H9 (cell line): ENCODE measurements around the gene CPE. TPM values are rescaled to one million over a fixed set of nuclear protein-coding genes. Genes with fewer than 3 reads are reported as not detected.

ENCODE experiments used
- DNase-seq: peaks from one replicate; pipeline ENCODE4 v3.0.0-alpha.2; 2017
- H2AFZ ChIP-seq: one replicate; pipeline ENCODE4 v1.6.1; 2013; ENCODE audit warnings: mild to moderate bottlenecking, low read length, control low read depth, moderate library complexity
- H2AK5ac ChIP-seq: 2 replicates; pipeline ENCODE4 v1.6.1; 2013; ENCODE audit warnings: low read length, control low read depth, mixed read lengths; ENCODE audit not compliant: insufficient read length
- H2BK120ac ChIP-seq: one replicate; pipeline ENCODE4 v1.6.1; 2013; ENCODE audit warnings: low read depth, mild to moderate bottlenecking, low read length, control low read depth, inconsistent platforms; ENCODE audit not compliant: poor library complexity, severe bottlenecking
- H2BK12ac ChIP-seq: 2 replicates; pipeline ENCODE4 v1.6.1; 2013; ENCODE audit warnings: low read length, control low read depth, mixed read lengths, low read depth; ENCODE audit not compliant: insufficient read length
- H2BK15ac ChIP-seq: 2 replicates; pipeline ENCODE4 v1.6.1; 2013; ENCODE audit warnings: low read depth, low read length, control low read depth
- H2BK20ac ChIP-seq: one replicate; pipeline ENCODE4 v1.6.1; 2013; ENCODE audit warnings: low read depth, mild to moderate bottlenecking, low read length, control low read depth, inconsistent platforms; ENCODE audit not compliant: poor library complexity, severe bottlenecking
- H2BK5ac ChIP-seq: 2 replicates; pipeline ENCODE4 v1.6.1; 2013; ENCODE audit warnings: low read length, control low read depth, mixed read lengths; ENCODE audit not compliant: insufficient read length
- H3K14ac ChIP-seq: 2 replicates; pipeline ENCODE4 v1.6.1; 2013; ENCODE audit warnings: low read length, control low read depth; ENCODE audit not compliant: insufficient read depth
- H3K18ac ChIP-seq: 2 replicates; pipeline ENCODE4 v1.6.1; 2013; ENCODE audit warnings: low read depth, mild to moderate bottlenecking, mixed read lengths, low read length, control low read depth; ENCODE audit not compliant: insufficient read length
- H3K23ac ChIP-seq: 2 replicates; pipeline ENCODE4 v1.6.1; 2013; ENCODE audit warnings: low read length, control low read depth, mixed read lengths, low read depth; ENCODE audit not compliant: insufficient read length
- H3K23me2 ChIP-seq: 2 replicates; pipeline ENCODE4 v1.6.1; 2013; ENCODE audit warnings: low read depth, mild to moderate bottlenecking, mixed read lengths, low read length, control low read depth; ENCODE audit not compliant: insufficient read length, poor library complexity, severe bottlenecking
- H3K27ac ChIP-seq: 2 replicates; pipeline ENCODE4 v1.5.1; 2013; ENCODE audit warnings: low read length, control low read depth, mixed read lengths, low read depth; ENCODE audit not compliant: insufficient read length
- H3K27me3 ChIP-seq: 2 replicates; pipeline ENCODE4 v1.6.1; 2013; ENCODE audit warnings: low read length, control low read depth, inconsistent platforms; ENCODE audit not compliant: insufficient read depth
- H3K4ac ChIP-seq: 2 replicates; pipeline ENCODE4 v1.6.1; 2013; ENCODE audit warnings: low read depth, mild to moderate bottlenecking, control low read depth, inconsistent platforms, low read length, moderate library complexity
- H3K4me1 ChIP-seq: 2 replicates; pipeline ENCODE4 v1.6.1; 2013; ENCODE audit warnings: low read length, control low read depth, inconsistent platforms; ENCODE audit not compliant: insufficient read depth
- H3K4me2 ChIP-seq: 2 replicates; pipeline ENCODE4 v1.6.1; 2013; ENCODE audit warnings: low read length, control low read depth, mixed read lengths; ENCODE audit not compliant: insufficient read length, insufficient read depth
- H3K56ac ChIP-seq: 2 replicates; pipeline ENCODE4 v1.6.1; 2013; ENCODE audit warnings: low read depth, mild to moderate bottlenecking, mixed read lengths, low read length, control low read depth; ENCODE audit not compliant: insufficient read length
- H3K79me1 ChIP-seq: 2 replicates; pipeline ENCODE4 v1.6.1; 2013; ENCODE audit warnings: low read depth, mild to moderate bottlenecking, moderate library complexity, low read length, control low read depth, inconsistent platforms; ENCODE audit not compliant: insufficient read depth, poor library complexity, severe bottlenecking
- H3K79me2 ChIP-seq: 2 replicates; pipeline ENCODE4 v1.6.1; 2013; ENCODE audit warnings: low read length, control low read depth, inconsistent platforms; ENCODE audit not compliant: insufficient read depth
- H3K9ac ChIP-seq: 2 replicates; pipeline ENCODE4 v1.6.1; 2013; ENCODE audit warnings: low read length, control low read depth, mixed read lengths; ENCODE audit not compliant: insufficient read length; ENCODE audit errors: extremely low read depth
- H3K9me3 ChIP-seq: one replicate; pipeline ENCODE4 v1.6.1; 2013; ENCODE audit warnings: low read depth, low read length, inconsistent platforms; ENCODE audit not compliant: control insufficient read depth
- H3T11ph ChIP-seq: one replicate; pipeline ENCODE4 v1.6.1; 2013; ENCODE audit warnings: mild to moderate bottlenecking, low read length, control low read depth, inconsistent platforms
- H4K20me1 ChIP-seq: one replicate; pipeline ENCODE4 v1.6.1; 2013; ENCODE audit not compliant: control insufficient read depth, insufficient read length, insufficient read depth
- H4K5ac ChIP-seq: 2 replicates; pipeline ENCODE4 v1.6.1; 2013; ENCODE audit warnings: low read depth, mild to moderate bottlenecking, mixed read lengths, low read length, control low read depth; ENCODE audit not compliant: insufficient read length
- H4K8ac ChIP-seq: replicated peaks from 2 replicates; pipeline ENCODE4 v1.6.1; 2013; ENCODE audit warnings: low read length, control low read depth, mixed read lengths, low read depth; ENCODE audit not compliant: insufficient read length
- H4K91ac ChIP-seq: 2 replicates; pipeline ENCODE4 v1.6.1; 2013; ENCODE audit warnings: low read depth, mild to moderate bottlenecking, moderate library complexity, mixed read lengths, low read length, control low read depth; ENCODE audit not compliant: insufficient read length
- H3K27ac Mint-ChIP-seq, 3 experiments: 2 replicates in 2 of 3; 3 replicates in 1 of 3; pipeline ENCODE4 v1.8.0; 2020 to 2021; ENCODE audit warnings: mixed read lengths in 3 of 3, mild to moderate bottlenecking in 1 of 3, moderate library complexity in 1 of 3
- H3K27me3 Mint-ChIP-seq: 2 replicates; pipeline ENCODE4 v1.8.0; 2021; ENCODE audit warnings: low read depth, mild to moderate bottlenecking, moderate library complexity, mixed read lengths
- H3K36me3 Mint-ChIP-seq, 3 experiments: 2 replicates in 2 of 3; 3 replicates in 1 of 3; pipeline ENCODE4 v1.8.0; 2020 to 2021; ENCODE audit warnings: low read depth in 3 of 3, mixed read lengths in 3 of 3; ENCODE audit not compliant: insufficient read depth in 1 of 3
- H3K4me1 Mint-ChIP-seq, 2 experiments: 2 replicates each; pipeline ENCODE4 v1.8.0; 2020; ENCODE audit warnings: mixed read lengths in 2 of 2
- H3K4me3 Mint-ChIP-seq, 2 experiments: 2 replicates in 1 of 2; 3 replicates in 1 of 2; pipeline ENCODE4 v1.8.0; 2020 to 2021; ENCODE audit warnings: mild to moderate bottlenecking in 2 of 2, mixed read lengths in 2 of 2, moderate library complexity in 1 of 2
- H3K9me3 Mint-ChIP-seq, 2 experiments: 2 replicates in 1 of 2; 3 replicates in 1 of 2; pipeline ENCODE4 v1.8.0; 2020; ENCODE audit warnings: mild to moderate bottlenecking in 2 of 2, mixed read lengths in 2 of 2, moderate library complexity in 1 of 2
- WGBS: extraction: QIAGEN DNeasy Blood & Tissue Kit; methylation state at CpG from one replicate; pipeline ENCODE4 v1.1.7; 2013; ENCODE audit warnings: missing lambda C conversion rate, low lambda C conversion rate, mixed read lengths; ENCODE audit not compliant: insufficient read length; ENCODE audit errors: extremely low coverage; 5-methylcytosine and 5-hydroxymethylcytosine counted together
- total RNA-seq: library from RNA; stranded (reverse); gene quantifications from 2 replicates; pipeline ENCODE4 v1.2.1, GENCODE V29; 2021
- TF ChIP-seq, protein P1 (sequence below): fragments of 200-600 bp; sonication (generic); conservative IDR thresholded peaks from 3 replicates; pipeline ENCODE4 v1.8.0; 2021; ENCODE audit warnings: antibody characterized with exemption, mild to moderate bottlenecking

Gene CPE
- total RNA-seq, 1 experiment from 2014 or later: 10.0 TPM

DNA sequence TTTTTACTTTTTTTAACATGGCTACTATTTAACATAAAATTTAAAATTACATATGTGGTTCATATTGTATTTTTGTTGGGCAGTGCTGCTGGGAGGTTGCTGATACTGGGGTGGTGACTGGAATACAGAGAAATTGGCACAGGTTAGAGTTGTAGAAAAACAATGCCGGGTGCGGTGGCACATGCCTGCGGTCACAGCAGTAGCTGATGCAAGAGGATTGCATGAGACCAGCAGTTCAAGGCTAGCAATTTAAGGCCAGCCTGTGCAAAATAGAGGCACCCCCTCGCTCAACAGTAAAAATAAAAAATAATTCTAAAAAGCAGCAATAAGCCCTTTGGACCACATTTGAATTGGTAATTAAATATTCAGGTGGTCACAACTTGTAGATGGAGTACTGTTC lies 11.8 kb upstream of the CPE start:
- WGBS: no CpG with 5 or more reads among the region's 4 CpGs
- H3K14ac ChIP-seq: no peak overlapping the region
- TF ChIP-seq, protein P1, sequence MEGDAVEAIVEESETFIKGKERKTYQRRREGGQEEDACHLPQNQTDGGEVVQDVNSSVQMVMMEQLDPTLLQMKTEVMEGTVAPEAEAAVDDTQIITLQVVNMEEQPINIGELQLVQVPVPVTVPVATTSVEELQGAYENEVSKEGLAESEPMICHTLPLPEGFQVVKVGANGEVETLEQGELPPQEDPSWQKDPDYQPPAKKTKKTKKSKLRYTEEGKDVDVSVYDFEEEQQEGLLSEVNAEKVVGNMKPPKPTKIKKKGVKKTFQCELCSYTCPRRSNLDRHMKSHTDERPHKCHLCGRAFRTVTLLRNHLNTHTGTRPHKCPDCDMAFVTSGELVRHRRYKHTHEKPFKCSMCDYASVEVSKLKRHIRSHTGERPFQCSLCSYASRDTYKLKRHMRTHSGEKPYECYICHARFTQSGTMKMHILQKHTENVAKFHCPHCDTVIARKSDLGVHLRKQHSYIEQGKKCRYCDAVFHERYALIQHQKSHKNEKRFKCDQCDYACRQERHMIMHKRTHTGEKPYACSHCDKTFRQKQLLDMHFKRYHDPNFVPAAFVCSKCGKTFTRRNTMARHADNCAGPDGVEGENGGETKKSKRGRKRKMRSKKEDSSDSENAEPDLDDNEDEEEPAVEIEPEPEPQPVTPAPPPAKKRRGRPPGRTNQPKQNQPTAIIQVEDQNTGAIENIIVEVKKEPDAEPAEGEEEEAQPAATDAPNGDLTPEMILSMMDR: no peak
- H2BK12ac ChIP-seq: no peak overlapping the region
- H3K4me2 ChIP-seq: no peak overlapping the region
- no peak overlapping the region for H3K27ac Mint-ChIP-seq
- H4K5ac ChIP-seq: no peak overlapping the region
- no peaks in the 10 kb centered on the region for H3K27me3 Mint-ChIP-seq
- H3K18ac ChIP-seq: no peak overlapping the region
- no peak overlapping the region for H3K9ac ChIP-seq
- no peaks in the 10 kb centered on the region for H3K36me3 Mint-ChIP-seq
- H3K23ac ChIP-seq: no peak overlapping the region
- H3T11ph ChIP-seq: no peak overlapping the region
- no peak overlapping the region for H2BK120ac ChIP-seq
- no peak for DNase-seq
- H3K4me1 ChIP-seq: peaks cover 14% of the 10 kb centered on the region
- H2BK20ac ChIP-seq: no peak overlapping the region
- H4K91ac ChIP-seq: no peak overlapping the region
- no peak overlapping the region for H2AFZ ChIP-seq
- H2BK5ac ChIP-seq: no peak overlapping the region
- H3K79me1 ChIP-seq: no peaks in the 10 kb centered on the region
- H3K27me3 ChIP-seq: no peaks in the 10 kb centered on the region
- H3K79me2 ChIP-seq: no peaks in the 10 kb centered on the region
- H3K9me3 Mint-ChIP-seq: no peaks in the 10 kb centered on the region
- H3K27ac ChIP-seq: no peak overlapping the region
- no peak overlapping the region for H4K8ac ChIP-seq
- H3K4me1 Mint-ChIP-seq: peaks cover 7 to 12% of the 10 kb centered on the region in 2 experiments
- no peaks in the 10 kb centered on the region for H3K9me3 ChIP-seq
- no peak overlapping the region for H3K4me3 Mint-ChIP-seq
- no peak overlapping the region for H3K4ac ChIP-seq
- H3K23me2 ChIP-seq: no peaks in the 10 kb centered on the region
- no peak overlapping the region for H2AK5ac ChIP-seq
- H2BK15ac ChIP-seq: no peak overlapping the region
- no peak overlapping the region for H3K56ac ChIP-seq
- H4K20me1 ChIP-seq: no peaks in the 10 kb centered on the region
